Anterior cingulate cortex (tissue), 58 donors: Measurements from ENCODE around the gene GAMT.
"Not testable (repeated sequence)": the region's sequence is repeated elsewhere in the genome, so short reads cannot be mapped to it uniquely, and the experiment has no call there.

Experiments used
- DNase-seq, 58 donors: peaks; one replicate each; lab custom pipeline; 2025; lab: John Stamatoyannopoulos, UW

GAMT gene

DNA sequence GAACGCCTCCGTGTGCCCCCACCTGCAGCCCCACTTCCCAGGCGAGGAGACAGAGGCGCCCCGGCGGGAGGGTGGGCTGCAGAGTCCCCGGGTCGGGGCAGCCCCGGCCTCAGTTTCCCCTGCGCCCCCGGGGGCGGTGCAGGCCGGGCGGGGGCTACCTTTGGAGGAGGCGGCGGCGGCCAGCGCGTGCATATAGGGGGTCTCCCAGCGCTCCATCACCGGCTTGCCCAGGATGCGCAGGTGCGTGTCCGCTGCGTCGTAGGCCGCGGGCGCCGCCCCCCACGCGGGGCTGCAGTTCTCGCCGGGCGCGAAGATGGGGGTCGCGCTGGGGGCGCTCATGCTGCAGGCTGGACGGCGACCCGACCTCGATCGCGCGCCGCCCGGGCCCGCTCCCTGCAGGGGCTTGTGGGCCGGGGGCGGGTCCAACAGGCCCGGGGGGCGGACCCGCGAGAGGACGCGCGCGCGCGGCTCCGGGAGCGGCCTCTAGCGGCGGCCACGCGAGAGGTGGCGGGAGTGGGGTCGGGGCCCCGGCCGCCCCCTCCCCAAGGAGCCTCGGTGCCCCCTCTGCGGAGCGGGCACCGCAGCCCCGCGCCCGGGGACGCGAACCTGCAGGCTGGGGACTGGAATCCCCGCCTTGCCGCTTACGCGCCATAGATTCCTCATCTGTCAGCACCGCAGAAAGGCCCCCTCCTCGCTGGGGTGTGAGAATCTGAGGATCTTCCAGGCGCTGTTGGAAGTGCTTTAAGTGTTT lies at the start of gene GAMT:
Gene GAMT (minus strand): TSS at position 405 of the 751 bp plus-strand sequence. CDS start 66 bp downstream, at position 339.
- DNase-seq = peak in 39 of 58 donors; percentile 13 to 67 (median 41)

DNA sequence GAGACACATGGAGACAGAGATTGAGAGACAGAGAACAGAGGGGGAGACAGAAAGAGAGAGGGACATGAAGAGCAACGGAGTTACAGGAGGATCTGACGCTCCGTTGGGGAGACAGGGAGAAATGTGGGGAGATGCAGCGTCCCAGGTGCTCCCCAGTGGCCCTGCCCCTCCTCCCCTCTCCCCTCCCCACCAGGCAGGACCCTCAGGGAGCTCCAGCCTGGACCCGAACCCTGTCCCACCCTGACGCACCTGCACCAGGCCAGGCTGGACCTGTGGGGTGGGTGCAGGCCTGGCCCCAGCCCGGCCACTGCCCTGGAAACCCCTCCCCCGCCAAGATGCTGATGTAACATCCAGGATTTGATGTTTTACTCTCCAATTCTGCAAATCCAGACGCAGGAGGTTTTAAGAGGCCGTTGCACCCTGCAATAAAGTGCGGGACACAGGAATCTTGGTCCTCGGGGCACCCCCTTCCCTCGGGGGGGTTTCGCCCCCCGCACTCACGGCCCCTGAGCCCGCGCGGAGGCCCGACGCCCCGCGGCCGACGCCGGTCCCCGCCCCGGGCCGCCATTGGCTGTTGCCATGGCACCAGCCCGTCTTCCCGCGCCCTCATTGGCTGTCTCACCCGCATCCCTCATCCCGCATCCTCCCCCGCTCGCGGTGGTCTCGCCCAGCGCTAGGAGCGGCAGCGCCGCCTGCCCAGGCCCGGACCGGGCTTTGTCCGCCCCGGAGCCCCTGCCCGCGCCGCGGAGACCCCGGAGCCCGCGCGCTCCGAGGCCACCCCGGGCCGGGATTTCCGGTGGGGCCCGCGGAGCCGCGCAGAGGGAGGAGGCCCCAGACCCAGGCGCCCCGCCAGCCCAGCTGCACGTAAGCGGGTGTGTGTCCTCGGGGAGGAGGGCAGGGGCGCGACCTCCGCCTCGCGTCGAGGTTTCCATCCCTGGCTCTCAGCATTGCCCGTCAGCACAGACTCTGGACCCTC lies 48.4 kb upstream of the GAMT start, which contains the start of gene APC2:
Gene APC2 (plus strand): TSS at position 655 of the 976 bp plus-strand sequence. CDS start 2,881 bp downstream, outside the sequence.
- DNase-seq = peak; percentile 32 to 93 (median 82)

DNA sequence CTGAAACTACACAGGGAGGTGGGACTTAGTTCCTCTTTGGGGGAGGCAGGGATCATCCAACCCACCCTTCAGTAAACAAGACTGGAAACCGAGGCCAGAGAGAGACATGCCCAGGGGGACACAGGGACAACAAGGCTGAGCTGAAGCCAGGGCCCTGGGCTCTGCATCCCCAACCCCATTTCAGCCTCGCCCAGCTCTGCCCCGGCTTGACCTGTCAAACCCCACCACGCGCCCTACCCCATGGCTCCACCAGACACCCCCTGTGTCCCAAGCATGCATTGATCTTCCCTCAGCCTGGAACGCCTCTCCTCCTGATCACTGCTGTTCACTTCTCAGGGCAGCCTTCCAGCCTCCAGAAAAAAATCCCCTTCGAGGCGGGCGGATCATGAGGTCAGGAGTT lies 46.6 kb upstream of the GAMT start:
- DNase-seq = no peak

DNA sequence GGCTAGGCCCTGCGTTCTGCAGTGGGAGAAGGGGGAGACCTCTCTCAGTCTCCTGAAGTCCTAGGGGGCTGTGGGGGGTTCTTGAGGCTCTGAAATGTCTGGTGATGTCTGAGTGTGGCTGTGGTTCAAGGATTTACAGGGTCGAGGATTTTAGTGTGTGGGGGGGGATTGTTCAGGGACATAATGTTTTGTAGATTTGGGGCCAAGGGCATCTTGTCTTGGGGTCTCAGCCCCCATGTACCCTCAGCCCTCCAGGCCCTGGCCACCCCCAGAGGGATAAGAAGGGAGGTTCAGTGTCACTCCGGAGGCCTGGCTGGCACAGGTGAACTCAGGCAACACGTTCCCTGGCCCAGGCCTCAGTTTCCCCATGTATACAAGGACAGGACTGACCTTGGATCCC lies 46.2 kb upstream of the GAMT start:
- DNase-seq = no peak

DNA sequence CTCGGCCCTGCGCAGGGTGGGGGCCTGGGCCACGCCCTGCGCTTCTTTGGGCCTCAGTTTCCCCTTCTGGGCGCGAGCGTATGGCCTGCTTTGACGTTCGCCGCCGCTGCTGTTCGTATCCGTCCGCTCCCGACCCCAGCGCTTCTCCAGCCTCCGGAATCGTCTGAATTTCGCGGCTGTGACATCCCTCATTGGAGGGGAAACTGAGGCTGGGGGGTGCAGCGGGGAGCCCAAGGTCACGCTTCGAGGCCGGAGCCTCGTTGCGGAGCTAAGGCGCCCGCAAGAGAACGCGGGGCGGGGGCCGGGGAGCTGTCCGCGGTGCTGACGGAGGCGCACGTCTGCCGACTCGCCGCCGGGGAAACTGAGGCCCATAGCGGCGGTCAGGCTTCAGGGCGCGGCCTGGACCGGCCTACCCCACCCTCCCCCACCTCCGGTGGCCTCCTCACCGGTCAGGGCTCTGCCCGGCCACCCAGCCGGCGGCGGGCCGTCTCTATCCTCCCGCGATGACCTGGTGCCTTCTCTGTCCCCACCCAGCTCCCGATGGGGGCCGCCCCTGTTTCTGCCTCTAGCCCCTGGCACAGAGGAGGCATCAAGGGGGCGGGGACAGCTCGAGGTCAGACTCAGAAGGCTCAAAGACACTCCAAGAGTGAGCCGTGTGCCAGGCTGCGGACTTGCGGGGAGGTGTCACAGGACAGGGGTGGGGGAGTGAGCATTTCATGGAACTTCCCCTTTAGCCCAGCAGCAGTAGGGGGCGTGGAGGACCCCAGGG lies 45.6 kb upstream of the GAMT start:
- peak in 4 of 58 donors; percentile 16 to 52 (median 30) for DNase-seq

DNA sequence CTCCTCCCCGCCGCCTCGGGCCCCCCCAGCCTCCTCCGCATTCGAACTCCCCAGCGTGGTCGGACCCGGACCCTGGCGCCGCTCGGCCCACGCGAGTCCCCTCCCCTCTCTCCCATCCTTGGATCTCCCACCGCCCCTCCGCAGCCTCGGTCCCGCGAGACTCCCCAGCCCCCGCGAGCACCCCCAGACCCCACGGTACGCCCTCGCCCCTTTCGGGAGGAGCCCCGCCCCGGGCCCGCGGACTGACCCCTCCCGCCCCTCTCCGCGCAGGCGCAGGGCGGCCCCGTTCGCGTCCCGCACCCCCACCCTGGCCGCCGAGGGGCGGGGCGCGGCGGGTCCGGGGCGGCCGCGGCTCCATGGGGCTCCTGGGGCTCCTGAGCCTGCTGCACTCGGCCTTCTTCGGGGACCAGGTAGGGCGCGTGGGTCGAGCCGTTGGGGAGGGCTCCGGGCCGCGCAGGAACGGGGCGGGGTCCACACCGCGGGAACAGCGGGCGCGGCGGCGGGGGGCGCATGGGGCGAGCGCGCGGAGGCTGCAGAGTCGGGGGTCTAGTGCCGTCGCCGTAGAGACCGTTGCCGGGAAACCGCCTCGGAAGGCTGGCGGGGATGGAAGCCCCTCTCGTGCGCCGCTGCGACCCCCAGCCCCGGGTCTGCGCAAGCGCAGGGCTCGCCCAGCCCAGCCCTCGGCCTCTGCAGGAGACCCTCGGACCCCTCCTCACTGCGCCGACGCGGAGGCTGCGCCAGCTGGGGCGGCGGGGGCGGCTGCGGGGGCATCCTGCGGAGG lies 44.8 kb upstream of the GAMT start:
- peak in 48 of 58 donors; percentile 17 to 77 (median 49) for DNase-seq

DNA sequence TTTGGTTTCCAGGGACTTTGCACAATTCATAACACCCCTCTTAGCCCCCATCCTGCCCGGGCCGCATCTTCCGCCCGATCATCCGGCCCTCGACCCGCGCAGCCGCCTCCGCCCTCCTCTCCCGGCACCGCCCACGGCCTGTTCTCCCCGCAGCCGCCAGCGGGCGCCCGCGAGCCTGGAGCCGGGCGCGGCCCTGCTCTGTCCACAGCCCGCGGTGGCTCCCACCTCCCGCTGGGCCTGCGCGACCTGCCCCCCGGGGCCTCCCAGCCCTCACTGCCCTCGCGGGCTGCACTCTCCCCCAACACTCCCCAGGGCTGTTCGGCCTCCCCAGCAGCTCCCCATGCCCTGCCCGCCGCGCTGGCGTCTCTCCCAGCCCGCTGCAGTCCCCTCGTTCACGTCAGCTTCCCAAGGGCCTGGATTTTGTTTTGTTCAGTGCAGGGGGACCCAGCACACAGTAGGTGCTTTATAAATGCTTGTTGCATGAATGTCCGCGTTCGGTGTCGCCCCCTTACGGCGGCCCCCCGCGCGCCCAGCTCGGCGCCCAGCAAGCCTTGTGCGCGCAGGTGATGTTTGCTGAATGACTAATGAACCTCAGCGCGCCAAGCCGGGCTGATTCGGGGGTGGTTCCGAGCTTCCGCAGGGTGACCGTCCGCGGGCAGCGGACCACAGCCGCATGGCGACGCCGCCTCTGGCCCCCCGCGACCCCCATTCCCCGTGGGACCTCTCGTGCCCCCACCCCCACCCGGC lies 44.0 kb upstream of the GAMT start:
- peak in 50 of 58 donors; percentile 22 to 79 (median 55) for DNase-seq

DNA sequence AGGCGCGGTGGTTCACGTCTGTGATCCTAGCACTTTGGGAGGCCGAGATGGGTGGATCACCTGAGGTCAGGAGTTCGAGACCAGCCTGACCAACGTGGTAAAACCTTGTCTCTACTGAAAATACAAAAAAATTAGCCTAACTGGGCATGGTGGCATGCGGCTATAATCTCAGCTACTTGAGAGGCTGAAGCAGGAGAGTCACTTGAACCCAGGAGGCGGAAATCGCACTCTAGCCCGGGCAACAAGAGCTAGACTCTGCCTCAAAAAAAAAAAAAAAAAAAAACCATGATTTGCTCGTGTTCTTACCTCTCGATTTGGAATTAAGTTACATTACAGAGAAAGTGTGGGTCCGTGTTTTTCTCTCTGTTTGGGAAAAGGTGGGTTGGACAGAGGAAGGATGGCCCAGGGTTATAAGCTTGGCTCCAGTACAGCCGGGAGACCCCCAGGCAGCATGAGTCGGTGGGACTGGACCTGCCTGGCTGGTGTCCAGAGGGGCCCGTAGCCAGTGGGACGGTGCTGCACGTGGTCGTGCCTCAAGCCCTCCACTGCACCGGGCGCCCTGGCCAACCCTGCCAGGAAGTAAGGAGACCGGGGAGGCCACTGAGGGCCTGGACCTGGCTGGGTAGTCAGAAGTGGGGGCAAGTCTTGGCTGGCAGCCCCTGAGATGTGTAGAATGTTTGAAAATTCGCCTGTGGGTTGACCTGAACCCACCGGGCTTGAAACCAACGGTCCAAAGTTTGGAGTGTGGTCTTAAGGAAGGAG lies 40.5 kb upstream of the GAMT start:
- no peak for DNase-seq

DNA sequence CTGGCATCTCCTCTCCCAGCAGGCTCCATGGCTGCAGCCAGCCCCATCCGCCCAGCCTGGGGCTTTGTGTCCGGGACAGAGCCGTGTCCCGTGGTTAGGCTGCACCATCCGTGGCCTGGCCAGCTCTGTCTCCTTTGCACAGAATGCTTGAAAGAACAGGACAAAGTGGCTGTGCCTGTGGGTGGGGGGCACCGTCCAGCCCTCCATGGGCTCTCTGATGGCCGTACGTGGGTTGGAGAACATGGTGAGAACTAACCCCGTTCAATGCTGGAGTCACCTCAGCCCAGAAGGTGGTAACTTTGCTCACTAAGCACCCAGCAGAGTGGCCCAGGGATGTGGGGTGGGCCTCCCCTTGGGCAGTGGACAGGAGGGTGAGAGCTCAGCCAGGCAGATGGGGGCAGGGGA lies 39.7 kb upstream of the GAMT start:
- no peak for DNase-seq

DNA sequence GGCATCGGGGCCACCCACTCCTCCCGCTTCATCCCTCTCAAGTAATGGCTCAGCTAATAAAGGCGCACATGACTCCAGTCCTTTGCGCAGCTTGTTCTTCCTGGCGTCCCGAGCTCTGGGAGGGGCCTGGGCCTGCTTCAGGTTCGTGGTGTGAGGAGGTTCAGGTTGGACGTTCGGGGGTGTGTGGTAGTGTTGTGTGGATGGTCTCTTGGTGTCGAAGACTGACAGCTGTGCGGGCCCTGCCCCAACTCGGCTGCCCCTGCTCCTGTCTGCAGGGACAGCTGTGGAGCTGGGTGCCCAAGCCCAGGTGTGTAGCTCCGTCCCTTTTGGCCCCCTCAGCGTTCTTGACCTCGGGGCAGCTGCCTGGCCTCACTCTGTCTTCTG lies 39.1 kb upstream of the GAMT start:
- no peak for DNase-seq

DNA sequence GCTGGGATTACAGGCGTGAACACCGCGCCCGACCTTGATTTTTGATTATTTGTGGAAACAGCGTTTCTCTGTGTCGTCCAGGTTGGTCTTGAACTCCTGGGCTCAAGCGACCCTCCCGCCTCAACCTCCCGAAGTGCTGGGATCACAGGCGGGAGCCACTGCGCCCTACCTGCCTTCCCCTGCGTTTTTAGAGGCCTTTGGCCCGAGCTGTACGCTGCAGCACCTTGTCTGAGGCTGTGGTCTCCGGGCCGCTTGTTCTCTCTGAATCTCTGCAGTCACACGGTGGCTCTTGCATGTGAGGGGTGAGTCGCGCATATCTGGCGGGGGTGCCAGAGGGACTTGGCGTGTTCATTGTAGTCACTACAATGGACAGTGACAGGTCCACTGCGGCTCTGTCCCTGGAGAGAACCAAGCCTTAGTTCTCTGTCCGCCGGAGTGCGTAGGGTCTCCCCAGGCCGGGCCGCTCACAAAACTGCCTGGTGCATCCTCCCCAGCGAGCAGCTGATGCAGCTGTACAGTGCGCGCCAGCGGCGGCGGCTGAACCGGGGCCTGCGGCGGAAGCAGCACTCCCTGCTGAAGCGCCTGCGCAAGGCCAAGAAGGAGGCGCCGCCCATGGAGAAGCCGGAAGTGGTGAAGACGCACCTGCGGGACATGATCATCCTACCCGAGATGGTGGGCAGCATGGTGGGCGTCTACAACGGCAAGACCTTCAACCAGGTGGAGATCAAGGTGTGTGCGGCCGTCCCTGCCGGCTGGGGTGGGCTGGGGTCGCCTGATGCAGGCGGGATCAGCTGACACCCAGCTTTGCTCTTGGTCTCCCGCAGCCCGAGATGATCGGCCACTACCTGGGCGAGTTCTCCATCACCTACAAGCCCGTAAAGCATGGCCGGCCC lies 38.4 kb upstream of the GAMT start:
- not testable (repeated sequence) for DNase-seq

DNA sequence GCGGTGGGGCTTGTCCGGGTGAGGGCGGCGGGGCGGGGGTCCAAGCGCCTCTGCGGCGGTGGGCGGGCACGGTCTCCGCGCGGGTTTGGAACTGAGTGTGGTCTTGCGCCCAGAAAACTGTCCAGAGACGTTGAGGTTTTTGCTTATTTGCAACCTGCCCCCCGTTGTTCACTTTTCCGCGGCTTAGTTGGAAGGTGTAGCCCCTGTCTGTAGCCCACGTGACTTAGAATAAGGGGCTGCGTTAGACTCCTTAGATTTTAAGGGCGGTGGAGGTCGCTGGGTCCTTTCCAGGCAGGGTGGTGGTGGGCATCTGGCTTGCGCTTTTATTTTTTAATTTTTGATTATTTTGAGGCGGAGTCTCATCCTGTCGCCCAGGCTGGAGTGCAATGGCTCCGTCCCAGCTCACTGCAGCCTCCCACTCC lies 37.6 kb upstream of the GAMT start:
- DNase-seq = no peak

DNA sequence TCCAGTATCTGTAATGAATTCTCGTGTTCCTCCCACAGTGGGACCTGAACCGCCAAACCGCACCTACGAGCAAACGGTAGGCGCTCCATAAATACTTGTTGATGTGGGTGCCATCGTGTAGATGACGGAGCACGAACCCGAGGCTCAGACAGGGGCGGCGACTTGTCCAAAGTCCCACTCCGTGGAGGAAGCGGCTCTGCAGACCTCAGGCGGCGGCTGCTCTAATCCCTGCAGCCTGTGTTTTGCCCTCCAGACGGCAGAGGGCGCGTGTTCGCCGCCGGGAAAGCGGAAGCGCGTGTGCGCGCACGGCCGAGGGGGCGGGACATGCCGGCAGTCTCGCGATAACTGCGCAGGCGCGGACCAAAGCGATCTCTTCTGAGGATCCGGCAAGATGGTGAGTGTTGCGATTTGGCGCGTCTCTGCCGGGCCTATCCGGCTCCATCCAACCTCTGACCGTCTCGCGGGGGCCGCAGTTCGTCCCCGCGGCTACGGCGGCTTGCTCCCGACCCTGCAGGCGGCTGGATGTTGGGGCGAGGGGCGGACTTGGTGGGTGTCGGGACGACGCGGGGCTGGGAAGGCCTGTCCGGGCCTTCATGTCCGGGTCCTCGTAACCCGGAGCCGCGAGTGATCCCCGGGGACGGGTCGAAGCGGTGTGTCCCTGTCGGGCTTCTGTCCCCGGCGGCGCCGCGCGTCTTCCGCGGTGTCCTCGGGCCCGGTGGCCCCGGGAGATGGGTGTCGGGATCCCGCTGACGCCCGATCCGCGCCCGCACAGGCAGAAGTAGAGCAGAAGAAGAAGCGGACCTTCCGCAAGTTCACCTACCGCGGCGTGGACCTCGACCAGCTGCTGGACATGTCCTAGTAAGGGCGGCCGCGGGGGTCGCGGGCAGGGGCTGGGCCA lies 36.9 kb upstream of the GAMT start, which contains the start of gene RPS15:
Gene RPS15 (plus strand): TSS at position 362 of the 898 bp plus-strand sequence. CDS start 30 bp downstream, at position 392.
- peak; percentile 54 to 95 (median 90) for DNase-seq

DNA sequence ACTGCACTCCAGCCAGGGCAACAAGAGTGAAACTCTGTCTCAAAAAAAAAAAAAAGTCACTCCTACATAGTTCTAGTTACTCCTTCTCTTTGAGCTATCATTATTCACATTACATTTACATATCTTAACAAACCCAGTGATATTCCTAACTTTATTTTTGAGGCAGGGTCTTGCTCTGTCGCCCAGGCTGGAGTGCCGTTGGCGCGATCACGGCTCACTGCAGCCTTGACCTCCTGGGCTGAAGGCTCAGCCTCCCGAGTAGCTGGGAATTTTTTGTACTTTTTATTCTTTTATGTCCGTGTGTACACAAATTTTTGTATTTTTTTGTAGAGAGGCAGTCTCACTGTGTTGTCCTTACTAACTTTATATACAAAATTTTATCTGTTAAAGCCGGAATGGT lies 36.3 kb upstream of the GAMT start:
- DNase-seq = no peak

DNA sequence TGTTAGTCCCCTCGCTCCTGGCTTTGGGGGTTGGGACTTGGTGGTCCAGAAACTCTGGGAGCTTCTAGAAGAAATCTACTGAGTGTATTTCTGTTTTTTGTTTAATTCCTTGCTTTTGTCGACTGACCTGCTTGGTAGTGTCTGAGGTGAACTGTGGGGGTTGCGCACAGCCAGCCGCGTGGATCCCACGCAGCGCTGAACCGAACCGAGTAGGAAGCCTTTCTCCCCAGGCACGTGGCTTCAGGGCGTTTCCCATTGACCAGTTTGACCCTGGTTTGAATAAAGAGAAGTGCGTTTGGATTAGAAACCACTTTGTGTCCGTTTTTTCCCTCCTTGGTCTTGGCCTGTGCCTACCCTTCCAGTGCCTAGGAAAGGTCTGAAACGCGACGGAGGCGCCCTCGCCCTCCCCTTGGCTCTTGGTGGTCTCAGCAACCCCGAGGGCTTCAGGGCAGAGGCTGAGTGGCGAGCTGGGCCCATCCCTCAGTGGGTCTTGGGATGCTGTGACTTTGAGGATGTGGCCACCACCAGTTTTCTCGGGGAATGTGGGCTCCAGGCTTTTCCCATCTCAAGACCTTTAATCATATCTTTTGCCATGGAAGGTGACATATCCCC lies 34.1 kb upstream of the GAMT start:
- DNase-seq = no peak
